Naive thymus-derived CD4-positive, alpha-beta T cell (primary cell): ENCODE results near the gene FABP1. TPM values are rescaled to one million over a fixed set of nuclear protein-coding genes. Genes with fewer than 3 reads are reported as not detected.

Source experiments
- ATAC-seq: fragments of 150-1000 bp; cut with Tn5 transposase; 2 replicates; pipeline ENCODE4 v1.10.0; 2021; ENCODE audit warnings: mild to moderate bottlenecking, moderate library complexity
- CTCF ChIA-PET: fragments of 350-600 bp; sonication (Branson Sonifier 250); formaldehyde crosslinking; loops from one replicate; lab custom pipeline; 2021; ENCODE audit warnings: antibody characterized with exemption; lab: Charles Lee
- POLR2A ChIA-PET: fragments of 350-600 bp; sonication (Branson Sonifier 250); formaldehyde crosslinking; loops from one replicate; lab custom pipeline; 2021; ENCODE audit warnings: antibody characterized with exemption, inconsistent platforms; lab: Charles Lee
- DNase-seq, 9 donors: peaks; one replicate each; pipeline versions ENCODE4 v3.0.0 to v3.0.0-alpha.2; 2020 to 2022; ENCODE audit warnings: mixed read lengths in 1 of 9
- H3K27ac ChIP-seq: one replicate; pipeline ENCODE4 v1.7.0; 2013; ENCODE audit warnings: mild to moderate bottlenecking, low read depth, low read length, moderate library complexity
- H3K27me3 ChIP-seq, 2 donors: one replicate each; pipeline ENCODE4 v1.7.0; 2013; ENCODE audit warnings: low read length in 2 of 2, mild to moderate bottlenecking in 2 of 2, moderate library complexity in 2 of 2; ENCODE audit not compliant: control insufficient read depth in 2 of 2, insufficient read depth in 2 of 2
- H3K36me3 ChIP-seq, 3 experiments: 1 replicate in 2 of 3; 2 replicates in 1 of 3; pipeline ENCODE4 v1.7.0; 2013; ENCODE audit warnings: low read length in 3 of 3, mild to moderate bottlenecking in 3 of 3, moderate library complexity in 1 of 3; ENCODE audit not compliant: insufficient read depth in 3 of 3, control insufficient read depth in 2 of 3
- H3K4me1 ChIP-seq, 2 donors: one replicate each; pipeline ENCODE4 v1.7.0; 2013; ENCODE audit warnings: low read length in 2 of 2, mild to moderate bottlenecking in 2 of 2, moderate library complexity in 1 of 2; ENCODE audit not compliant: control insufficient read depth in 2 of 2, insufficient read depth in 2 of 2
- H3K4me3 ChIP-seq: 2 replicates; pipeline ENCODE4 v1.7.0; 2013; ENCODE audit warnings: mild to moderate bottlenecking, low read length
- H3K9me3 ChIP-seq, 3 experiments: 1 replicate in 2 of 3; 2 replicates in 1 of 3; pipeline ENCODE4 v1.7.0; 2013; ENCODE audit warnings: low read length in 3 of 3; ENCODE audit not compliant: control insufficient read depth in 2 of 3
- H3K27ac Mint-ChIP-seq, 9 donors: one replicate each; pipeline ENCODE4 v1.8.0; 2020 to 2022; ENCODE audit warnings: mixed read lengths in 9 of 9, mild to moderate bottlenecking in 8 of 9, moderate library complexity in 5 of 9, inconsistent platforms in 2 of 9
- H3K27me3 Mint-ChIP-seq, 5 donors: one replicate each; pipeline ENCODE4 v1.8.0; 2021 to 2022; ENCODE audit warnings: mixed read lengths in 5 of 5, mild to moderate bottlenecking in 1 of 5
- H3K36me3 Mint-ChIP-seq, 5 donors: one replicate each; pipeline ENCODE4 v1.8.0; 2020 to 2022; ENCODE audit warnings: mixed read lengths in 5 of 5, mild to moderate bottlenecking in 3 of 5, inconsistent platforms in 1 of 5
- H3K4me1 Mint-ChIP-seq, 7 donors: one replicate each; pipeline ENCODE4 v1.8.0; 2020 to 2022; ENCODE audit warnings: mixed read lengths in 7 of 7, mild to moderate bottlenecking in 3 of 7, inconsistent platforms in 1 of 7
- H3K4me3 Mint-ChIP-seq, 10 donors: one replicate each; pipeline ENCODE4 v1.8.0; 2020 to 2022; ENCODE audit warnings: mild to moderate bottlenecking in 10 of 10, mixed read lengths in 10 of 10, moderate library complexity in 6 of 10, inconsistent platforms in 2 of 10
- H3K9me3 Mint-ChIP-seq, 11 donors: one replicate each; pipeline ENCODE4 v1.8.0; 2020 to 2022; ENCODE audit warnings: mixed read lengths in 11 of 11, mild to moderate bottlenecking in 4 of 11, inconsistent platforms in 1 of 11, moderate library complexity in 1 of 11
- intact Hi-C, 2 donors: fragments of 100-400 bp; cut with micrococcal nuclease; formaldehyde crosslinking; loops; one replicate each; pipeline ENCODE4 v1.15.1; 2023
- microRNA-seq: library from miRNA; unstranded; fragments of <30 nt; microRNA quantifications from one replicate; pipeline ENCODE4 v1.2.0, GENCODE V29; 2022; ENCODE audit warnings: borderline microRNAs expressed
- polyA plus RNA-seq, 2 donors: library from polyadenylated mRNA; unstranded; fragments of 300-500 nt; fragmentation: Illumina TruSeq; gene quantifications; one replicate each; pipeline ENCODE4 v1.2.3, GENCODE V29; 2021
- total RNA-seq, 6 experiments: library from RNA in 5 of 6; stranded (reverse) in 5 of 6; gene quantifications; 1 replicate in 5 of 6; 2 replicates in 1 of 6; pipeline ENCODE4 v1.2.3 and lab custom pipeline; 2021 to 2026

The FABP1 gene
- total and polyA plus RNA-seq, 7 experiments from 2014 or later: not detected

GRCh38 chr2:88080545-88080944, 47.3 kb downstream of the FABP1 start:
- DNase-seq (no peak), ATAC-seq (no peak)
- H3K9me3 ChIP-seq: no peaks in the 10 kb centered on the region
- H3K27ac ChIP-seq: no peak overlapping the region
- no peaks in the 10 kb centered on the region for H3K27me3 ChIP-seq
- Mint-ChIP-seq H3K4me3 (no peak overlapping the region), H3K4me1 (no peaks in the 10 kb centered on the region), H3K27ac (no peak overlapping the region), H3K27me3 (peaks cover 0 to 2% (median 0%) of the 10 kb centered on the region in 5 donors), H3K9me3 (no peaks in the 10 kb centered on the region), H3K36me3 (no peaks in the 10 kb centered on the region)
- intact Hi-C loops: no loop called here
- H3K36me3 ChIP-seq: no peaks in the 10 kb centered on the region
- H3K4me1 ChIP-seq: no peaks in the 10 kb centered on the region
- H3K4me3 ChIP-seq: no peak overlapping the region
- ChIA-PET CTCF (interaction anchor here (0.8 to 1.4 kb wide), 2 partner anchors 16 to 20 kb away, joined by 3 to 5 read pairs; no protein-coding TSS in a partner anchor), POLR2A (no interaction called here)

- H3K9me3 ChIP-seq: no peaks in the 10 kb centered on the region
- DNase-seq (no peak), ATAC-seq (no peak)
- intact Hi-C loops: no loop called here
- Mint-ChIP-seq H3K36me3 (no peaks in the 10 kb centered on the region), H3K27me3 (peaks cover 0 to 5% (median 0%) of the 10 kb centered on the region in 5 donors), H3K27ac (no peak overlapping the region), H3K9me3 (peaks cover 0 to 1% (median 0%) of the 10 kb centered on the region in 11 donors), H3K4me3 (no peak overlapping the region), H3K4me1 (no peaks in the 10 kb centered on the region)
- H3K4me3 ChIP-seq: no peak overlapping the region
- CTCF ChIA-PET: no interaction called here
- no peaks in the 10 kb centered on the region for H3K27me3 ChIP-seq
- no peak overlapping the region for H3K27ac ChIP-seq
- H3K36me3 ChIP-seq: no peaks in the 10 kb centered on the region
- POLR2A ChIA-PET: no interaction called here
- H3K4me1 ChIP-seq: no peaks in the 10 kb centered on the region
These were observed 49.2 kb downstream of the FABP1 start for GRCh38 chr2:88078643-88079172.

DNA sequence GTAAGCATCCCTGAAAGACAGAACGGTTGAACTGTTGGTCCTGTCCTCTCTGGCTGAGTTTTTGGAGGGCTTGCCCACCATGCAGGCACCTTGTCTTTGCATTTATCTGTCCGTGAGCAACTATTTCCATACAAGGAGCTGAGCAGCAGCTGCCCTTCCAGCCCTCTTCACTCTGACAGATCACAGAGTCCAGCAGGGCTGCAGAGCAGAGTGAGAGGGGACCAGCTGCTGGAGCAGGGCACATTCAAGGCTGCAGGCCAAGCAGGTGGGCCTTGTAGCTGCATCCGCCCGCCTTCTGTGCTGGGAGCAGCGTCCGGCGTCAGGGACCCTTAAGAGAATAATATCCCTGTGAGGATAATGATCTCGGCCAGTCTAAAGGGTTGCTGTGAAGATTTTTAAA, 50.8 kb downstream of the FABP1 start:
- Mint-ChIP-seq H3K36me3 (no peaks in the 10 kb centered on the region), H3K4me3 (no peak overlapping the region), H3K9me3 (peaks cover 0 to 2% (median 0%) of the 10 kb centered on the region in 11 donors), H3K4me1 (no peaks in the 10 kb centered on the region), H3K27ac (no peak overlapping the region), H3K27me3 (peaks cover 0 to 12% (median 0%) of the 10 kb centered on the region in 5 donors)
- POLR2A ChIA-PET: no interaction called here
- Histone ChIP-seq H3K27me3 (no peaks in the 10 kb centered on the region), H3K4me1 (no peaks in the 10 kb centered on the region), H3K36me3 (no peaks in the 10 kb centered on the region), H3K27ac (no peak overlapping the region), H3K4me3 (no peak overlapping the region), H3K9me3 (no peaks in the 10 kb centered on the region)
- intact Hi-C loops: no loop called here
- CTCF ChIA-PET: interaction anchor here (0.7 kb wide), 1 partner anchor 29 kb away, joined by 3 read pairs; no protein-coding TSS in a partner anchor
- DNase-seq: no peak
- ATAC-seq: no peak

GRCh38 chr2:88074854-88075292, 53.0 kb downstream of the FABP1 start:
- H3K27ac ChIP-seq: no peak overlapping the region
- CTCF ChIA-PET: interaction anchor here (1.9 kb wide), 1 partner anchor 14 kb away, joined by 5 read pairs; no protein-coding TSS in a partner anchor
- Mint-ChIP-seq H3K27ac (no peak overlapping the region), H3K4me3 (no peak overlapping the region), H3K4me1 (no peaks in the 10 kb centered on the region), H3K36me3 (no peaks in the 10 kb centered on the region), H3K27me3 (peaks cover 0 to 12% (median 0%) of the 10 kb centered on the region in 5 donors), H3K9me3 (peaks cover 0 to 2% (median 0%) of the 10 kb centered on the region in 11 donors)
- no peaks in the 10 kb centered on the region for H3K9me3 ChIP-seq
- POLR2A ChIA-PET: no interaction called here
- DNase-seq: no peak
- ATAC-seq: no peak
- no peak overlapping the region for H3K4me3 ChIP-seq
- no peaks in the 10 kb centered on the region for H3K36me3 ChIP-seq
- no peaks in the 10 kb centered on the region for H3K27me3 ChIP-seq
- H3K4me1 ChIP-seq: no peaks in the 10 kb centered on the region
- intact Hi-C loops: no loop called here

DNA sequence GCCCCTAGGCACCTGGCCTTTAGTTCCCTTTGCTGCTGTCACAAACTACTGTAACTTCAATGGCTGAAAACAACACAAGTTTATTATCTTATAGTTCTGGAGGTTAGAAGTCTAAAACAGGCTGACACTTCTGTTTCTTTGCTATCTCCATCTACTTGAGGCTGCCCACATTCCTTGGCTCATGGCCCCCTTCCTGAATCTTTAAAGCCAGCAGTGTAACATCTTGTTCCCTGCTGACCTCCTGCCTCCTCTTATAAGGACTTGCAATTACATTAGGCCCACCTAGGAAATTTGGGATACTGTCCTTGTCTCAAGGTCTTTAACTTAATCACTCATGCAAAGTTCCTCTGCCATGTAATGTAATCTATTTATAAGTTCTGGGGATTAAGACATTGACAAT, 53.7 kb downstream of the FABP1 start:
- CTCF ChIA-PET: no interaction called here
- Mint-ChIP-seq H3K4me1 (no peaks in the 10 kb centered on the region), H3K27ac (no peak overlapping the region), H3K36me3 (no peaks in the 10 kb centered on the region), H3K9me3 (peaks cover 0 to 2% (median 0%) of the 10 kb centered on the region in 11 donors), H3K4me3 (no peak overlapping the region), H3K27me3 (peaks cover 0 to 14% (median 0%) of the 10 kb centered on the region in 5 donors)
- ATAC-seq: no peak
- intact Hi-C loops: no loop called here
- POLR2A ChIA-PET: no interaction called here
- no peak for DNase-seq
- Histone ChIP-seq H3K36me3 (no peaks in the 10 kb centered on the region), H3K27ac (no peak overlapping the region), H3K27me3 (no peaks in the 10 kb centered on the region), H3K9me3 (no peaks in the 10 kb centered on the region), H3K4me3 (no peak overlapping the region), H3K4me1 (no peaks in the 10 kb centered on the region)

Small RNA genes within 50 kb of the gene (microRNA-seq; reads per million reads assigned to microRNA genes)
- gene MIR4780: not detected

Other genes with a start within 250 kb of the FABP1 start
- gene RNU2-63P, start 111.5 kb downstream of the FABP1 start, total RNA-seq: 10 to 100 TPM in 3 of 5 experiments, not detected in 2; 14.5 to 28.7 (median 16.6) TPM
- gene RNU2-63P, start 111.5 kb downstream of the FABP1 start, polyA plus RNA-seq: 10 to 100 TPM in 1 of 2 donors, not detected in 1; 12.4 TPM
- gene KRCC1, start 72.3 kb downstream of the FABP1 start, total RNA-seq: 10 to 100 TPM in 4 of 5 experiments, 1 to 10 TPM in 1; 7.1 to 33.9 (median 29.3) TPM
- 10 to 100 TPM; 28.3 to 33.0 TPM for gene KRCC1, start 72.3 kb downstream of the FABP1 start, polyA plus RNA-seq
- gene SMYD1, start 60.2 kb downstream of the FABP1 start, total RNA-seq: not detected
- under 1 TPM; 0.15 to 0.21 TPM for gene SMYD1, start 60.2 kb downstream of the FABP1 start, polyA plus RNA-seq
- 1 to 10 TPM in 3 of 5 experiments, under 1 TPM in 2; 0.19 to 4.7 (median 1.0) TPM for gene THNSL2, start 42.3 kb upstream of the FABP1 start, total RNA-seq
- gene THNSL2, start 42.3 kb upstream of the FABP1 start, polyA plus RNA-seq: 1 to 10 TPM in 1 of 2 donors, under 1 TPM in 1; 0.49 to 1.4 TPM